ENCODE data around the gene FCER2.

Gene FCER2

GRCh38 chr19:7699417-7700401 lies 2.2 kb downstream of the FCER2 start:
- 77 to 78% methylated on average over 8 to 10 of the region's 15 CpGs for WGBS, 2 experiments (ENCODE audit: insufficient coverage in 2 of 2)
- Histone ChIP-seq H3K4me3 (ENCODE audit: extremely low read depth, insufficient read depth, low read length, poor library complexity, severe bottlenecking) (no peak overlapping the region), H3K36me3 (ENCODE audit: control insufficient read depth, insufficient read depth, low read length) (no peaks in the 10 kb centered on the region), H3K27ac (ENCODE audit: low read depth, low read length, severe bottlenecking) (no peak overlapping the region), H3K9me3 (ENCODE audit: control insufficient read depth, low read length) (no peaks in the 10 kb centered on the region), H3K4me1 (ENCODE audit: control insufficient read depth, insufficient read depth, low read length, poor library complexity, severe bottlenecking) (no peaks in the 10 kb centered on the region)

GRCh38 chr19:7699003-7699402 lies 2.9 kb downstream of the FCER2 start:
- Histone ChIP-seq H3K36me3 (ENCODE audit: control insufficient read depth, insufficient read depth, low read length) (no peaks in the 10 kb centered on the region), H3K27ac (ENCODE audit: low read depth, low read length, severe bottlenecking) (no peak overlapping the region), H3K4me1 (ENCODE audit: control insufficient read depth, insufficient read depth, low read length, poor library complexity, severe bottlenecking) (no peaks in the 10 kb centered on the region), H3K9me3 (ENCODE audit: control insufficient read depth, low read length) (no peaks in the 10 kb centered on the region), H3K4me3 (ENCODE audit: extremely low read depth, insufficient read depth, low read length, poor library complexity, severe bottlenecking) (no peak overlapping the region)
- WGBS, 2 experiments (ENCODE audit: insufficient coverage in 2 of 2) = 35 to 58% methylated on average over 1 to 2 of the region's 2 CpGs

DNA sequence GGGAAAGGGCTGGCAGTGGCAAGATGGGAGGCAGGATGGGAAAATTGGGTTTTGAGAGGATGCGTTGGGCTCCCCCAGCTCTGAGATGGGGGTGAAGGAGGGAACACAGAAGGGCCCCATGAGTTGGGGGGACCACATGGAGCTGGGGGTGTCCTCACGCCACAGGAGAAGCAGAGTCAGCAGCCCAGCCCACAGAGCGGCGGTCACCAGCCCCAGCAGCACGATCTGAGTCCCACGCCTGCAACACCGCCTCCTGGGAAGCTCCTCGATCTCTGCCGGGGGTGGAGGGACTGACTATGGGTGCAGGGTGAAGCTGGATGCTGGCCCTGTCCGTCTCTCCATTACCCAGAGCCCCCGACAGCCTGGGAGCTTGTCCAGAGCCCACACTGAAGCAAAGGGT lies 3.3 kb downstream of the FCER2 start:
- no peaks in the 10 kb centered on the region for H3K9me3 ChIP-seq (ENCODE audit: control insufficient read depth, low read length)
- no peaks in the 10 kb centered on the region for H3K36me3 ChIP-seq (ENCODE audit: control insufficient read depth, insufficient read depth, low read length)
- WGBS, 2 experiments (ENCODE audit: insufficient coverage in 2 of 2) = 44 to 50% methylated on average over 5 to 9 of the region's 11 CpGs

GRCh38 chr19:7697721-7698287 lies 4.1 kb downstream of the FCER2 start:
- 50 to 51% methylated on average over 7 of the region's 10 CpGs for WGBS, 2 experiments (ENCODE audit: insufficient coverage in 2 of 2)
- H3K4me1 ChIP-seq (ENCODE audit: control insufficient read depth, insufficient read depth, low read length, poor library complexity, severe bottlenecking) = no peaks in the 10 kb centered on the region
- H3K4me3 ChIP-seq (ENCODE audit: extremely low read depth, insufficient read depth, low read length, poor library complexity, severe bottlenecking) = no peak overlapping the region
- H3K27ac ChIP-seq (ENCODE audit: low read depth, low read length, severe bottlenecking) = no peak overlapping the region
- no peaks in the 10 kb centered on the region for H3K9me3 ChIP-seq (ENCODE audit: control insufficient read depth, low read length)
- H3K36me3 ChIP-seq (ENCODE audit: control insufficient read depth, insufficient read depth, low read length) = no peaks in the 10 kb centered on the region

More for the DNA sequence above, 3.3 kb downstream of the FCER2 start:
- Histone ChIP-seq H3K4me1 (ENCODE audit: control insufficient read depth, insufficient read depth, low read length, poor library complexity, severe bottlenecking) (no peaks in the 10 kb centered on the region), H3K27ac (ENCODE audit: low read depth, low read length, severe bottlenecking) (no peak overlapping the region), H3K4me3 (ENCODE audit: extremely low read depth, insufficient read depth, low read length, poor library complexity, severe bottlenecking) (no peak overlapping the region)

DNA sequence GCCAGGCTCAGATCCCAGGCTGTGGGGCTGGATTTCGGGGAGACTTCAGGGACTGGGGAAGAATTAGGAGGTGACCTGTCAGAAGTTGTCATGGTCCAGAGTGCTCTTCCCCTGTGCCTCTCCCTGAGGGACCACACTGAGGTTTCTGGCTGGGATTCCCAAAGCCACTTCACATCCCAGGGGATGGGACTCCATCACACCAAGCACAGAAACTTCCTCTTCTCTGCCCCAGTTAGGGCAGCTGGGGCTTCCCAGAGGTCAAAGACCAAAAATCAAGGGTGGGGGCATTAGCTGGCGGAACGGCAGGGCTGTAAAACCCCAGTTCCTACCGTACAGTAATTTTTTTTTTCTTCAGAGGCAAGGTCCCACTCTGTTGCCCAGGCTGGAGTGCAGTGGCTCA lies 7.4 kb downstream of the FCER2 start:
- Histone ChIP-seq H3K4me3 (ENCODE audit: extremely low read depth, insufficient read depth, low read length, poor library complexity, severe bottlenecking) (no peak overlapping the region), H3K9me3 (ENCODE audit: control insufficient read depth, low read length) (no peaks in the 10 kb centered on the region), H3K27ac (ENCODE audit: low read depth, low read length, severe bottlenecking) (no peak overlapping the region), H3K4me1 (ENCODE audit: control insufficient read depth, insufficient read depth, low read length, poor library complexity, severe bottlenecking) (no peaks in the 10 kb centered on the region), H3K36me3 (ENCODE audit: control insufficient read depth, insufficient read depth, low read length) (no peaks in the 10 kb centered on the region)
- WGBS, 2 experiments (ENCODE audit: insufficient coverage in 2 of 2) = 40 to 93% methylated on average over 1 to 2 of the region's 4 CpGs

DNA sequence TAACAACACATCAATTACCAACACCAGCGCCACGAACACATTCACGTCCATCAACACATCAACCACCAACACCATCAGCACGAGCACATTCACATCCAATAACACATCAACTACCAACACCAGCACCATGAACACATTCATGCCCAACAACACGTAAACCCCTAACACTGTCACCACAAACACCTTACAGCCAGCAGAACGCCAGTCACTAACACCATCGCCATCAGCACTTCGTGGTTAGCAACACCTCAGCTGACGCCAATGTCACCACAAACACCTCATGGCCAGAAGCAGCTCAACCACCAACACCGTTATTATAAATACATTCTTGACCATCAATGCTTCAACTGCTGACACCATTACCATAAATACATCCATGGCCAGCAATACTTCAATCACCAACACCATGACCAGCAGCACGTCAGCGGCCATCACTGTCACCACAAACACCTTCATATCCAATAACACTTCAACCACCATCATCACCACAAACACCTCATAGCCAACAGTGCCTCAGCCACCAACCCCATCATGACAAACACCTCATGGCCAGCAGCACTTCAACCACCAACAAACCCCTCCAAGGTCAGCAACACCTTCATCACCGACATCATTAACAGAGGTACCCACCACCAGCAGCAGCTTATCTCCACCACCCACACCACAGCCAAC lies 9.4 kb downstream of the FCER2 start:
- no peaks in the 10 kb centered on the region for H3K36me3 ChIP-seq (ENCODE audit: control insufficient read depth, insufficient read depth, low read length)
- H3K4me3 ChIP-seq (ENCODE audit: extremely low read depth, insufficient read depth, low read length, poor library complexity, severe bottlenecking) = no peak overlapping the region
- H3K27ac ChIP-seq (ENCODE audit: low read depth, low read length, severe bottlenecking) = no peak overlapping the region
- WGBS, 2 experiments (ENCODE audit: insufficient coverage in 2 of 2) = 45 to 50% methylated on average over 10 to 13 of the region's 13 CpGs
- no peaks in the 10 kb centered on the region for H3K4me1 ChIP-seq (ENCODE audit: control insufficient read depth, insufficient read depth, low read length, poor library complexity, severe bottlenecking)
- H3K9me3 ChIP-seq (ENCODE audit: control insufficient read depth, low read length) = no peaks in the 10 kb centered on the region

- H3K9me3 ChIP-seq (ENCODE audit: control insufficient read depth, low read length) = no peaks in the 10 kb centered on the region
- H3K4me3 ChIP-seq (ENCODE audit: extremely low read depth, insufficient read depth, low read length, poor library complexity, severe bottlenecking) = no peak overlapping the region
- no peaks in the 10 kb centered on the region for H3K4me1 ChIP-seq (ENCODE audit: control insufficient read depth, insufficient read depth, low read length, poor library complexity, severe bottlenecking)
- H3K36me3 ChIP-seq (ENCODE audit: control insufficient read depth, insufficient read depth, low read length) = no peaks in the 10 kb centered on the region
- no peak overlapping the region for H3K27ac ChIP-seq (ENCODE audit: low read depth, low read length, severe bottlenecking)
Measured at GRCh38 chr19:7691497-7691896, 10.4 kb downstream of the FCER2 start.

GRCh38 chr19:7690779-7691258 lies 11.1 kb downstream of the FCER2 start:
- Histone ChIP-seq H3K4me3 (ENCODE audit: extremely low read depth, insufficient read depth, low read length, poor library complexity, severe bottlenecking) (no peak overlapping the region), H3K4me1 (ENCODE audit: control insufficient read depth, insufficient read depth, low read length, poor library complexity, severe bottlenecking) (no peaks in the 10 kb centered on the region), H3K36me3 (ENCODE audit: control insufficient read depth, insufficient read depth, low read length) (no peaks in the 10 kb centered on the region), H3K9me3 (ENCODE audit: control insufficient read depth, low read length) (no peaks in the 10 kb centered on the region), H3K27ac (ENCODE audit: low read depth, low read length, severe bottlenecking) (no peak overlapping the region)
- WGBS, 2 experiments (ENCODE audit: insufficient coverage in 2 of 2) = 64 to 67% methylated on average over 5 to 8 of the region's 8 CpGs

DNA sequence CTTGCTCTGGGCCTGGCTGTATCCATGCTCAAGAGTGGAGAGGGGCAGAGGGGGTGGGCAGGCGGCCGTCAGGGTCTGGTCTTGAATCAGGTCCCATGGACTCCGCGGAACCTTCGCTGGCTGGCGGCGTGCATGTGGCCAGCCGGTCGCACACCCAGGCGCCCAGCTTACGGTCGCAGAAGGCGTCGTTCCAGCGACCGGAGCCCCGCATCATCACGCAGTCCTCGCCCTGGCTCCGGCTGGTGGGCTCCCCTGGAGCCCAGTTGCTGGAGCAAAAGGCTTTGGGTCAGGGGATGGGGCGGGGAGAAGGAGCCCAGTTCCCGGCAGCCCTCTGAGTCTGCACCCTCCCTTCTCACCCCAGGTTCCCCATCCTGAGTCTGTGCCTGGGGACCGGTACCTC lies 12.8 kb downstream of the FCER2 start:
- H3K9me3 ChIP-seq (ENCODE audit: control insufficient read depth, low read length) = no peaks in the 10 kb centered on the region
- WGBS, 2 experiments (ENCODE audit: insufficient coverage in 2 of 2) = 88 to 92% methylated on average over 12 to 16 of the region's 23 CpGs
- no peaks in the 10 kb centered on the region for H3K4me1 ChIP-seq (ENCODE audit: control insufficient read depth, insufficient read depth, low read length, poor library complexity, severe bottlenecking)
- no peaks in the 10 kb centered on the region for H3K36me3 ChIP-seq (ENCODE audit: control insufficient read depth, insufficient read depth, low read length)
- no peak overlapping the region for H3K4me3 ChIP-seq (ENCODE audit: extremely low read depth, insufficient read depth, low read length, poor library complexity, severe bottlenecking)
- H3K27ac ChIP-seq (ENCODE audit: low read depth, low read length, severe bottlenecking) = no peak overlapping the region

GRCh38 chr19:7687177-7687576 lies 14.8 kb downstream of the FCER2 start:
- Histone ChIP-seq H3K4me3 (ENCODE audit: extremely low read depth, insufficient read depth, low read length, poor library complexity, severe bottlenecking) (no peak overlapping the region), H3K36me3 (ENCODE audit: control insufficient read depth, insufficient read depth, low read length) (peaks cover 18% of the 10 kb centered on the region), H3K4me1 (ENCODE audit: control insufficient read depth, insufficient read depth, low read length, poor library complexity, severe bottlenecking) (no peaks in the 10 kb centered on the region), H3K27ac (ENCODE audit: low read depth, low read length, severe bottlenecking) (no peak overlapping the region), H3K9me3 (ENCODE audit: control insufficient read depth, low read length) (no peaks in the 10 kb centered on the region)
- 92 to 94% methylated on average over 10 to 12 of the region's 12 CpGs for WGBS, 2 experiments (ENCODE audit: insufficient coverage in 2 of 2)
